A549 (cell line): Measurements from ENCODE around the gene TMEM190. TPM values are rescaled to one million over a fixed set of nuclear protein-coding genes. Genes with fewer than 3 reads are reported as not detected.

ENCODE experiments used
- ATAC-seq, 2 experiments: fragments of 200-7000 bp in 1 of 2; fragments of >200 bp in 1 of 2; cut with Nextera tagmentation in 1 of 2; cut with Tn5 transposase in 1 of 2; 3 replicates each; pipeline versions ENCODE4 v1.8.0 to v1.9.1; 2018 to 2020; ENCODE audit warnings: mild to moderate bottlenecking in 1 of 2, moderate library complexity in 1 of 2
- CTCF ChIA-PET: fragments of 300-600 bp; sonication (Branson Sonifier 250); formaldehyde crosslinking; extraction: SDS; loops from one replicate; lab custom pipeline; 2021; ENCODE audit warnings: antibody characterized with exemption, inconsistent platforms; lab: Yijun Ruan, JAX
- POLR2A ChIA-PET: fragments of 350-600 bp; formaldehyde crosslinking; extraction: SDS; loops from one replicate; lab custom pipeline; 2021; ENCODE audit warnings: antibody characterized with exemption, inconsistent platforms; lab: Yijun Ruan, JAX
- DNase-seq, 2 experiments: peaks; one replicate each; pipeline versions ENCODE4 v3.0.0 to v3.0.0-alpha.2; 2011 to 2016; ENCODE audit warnings: low read depth in 1 of 2, low spot score in 1 of 2
- FAIRE-seq: peaks from 2 replicates; lab custom pipeline; 2011; peaks lifted over from hg19 to GRCh38; lab: Jason Lieb, UNC
- H3K27ac ChIP-seq, 2 experiments: fragments of >200 bp; sonication (Bioruptor Twin); formaldehyde crosslinking; 3 replicates each; pipeline ENCODE4 v1.5.1; 2016 to 2017
- H3K4me1 ChIP-seq: fragments of >200 bp; sonication (Bioruptor Twin); formaldehyde crosslinking; 3 replicates; pipeline ENCODE4 v1.6.1; 2016
- H3K4me2 ChIP-seq: fragments of >200 bp; sonication (Bioruptor Twin); formaldehyde crosslinking; 3 replicates; pipeline ENCODE4 v1.6.1; 2016
- H3K4me3 ChIP-seq: fragments of >200 bp; sonication (Bioruptor Twin); formaldehyde crosslinking; 3 replicates; pipeline ENCODE4 v1.5.1; 2016
- H3K9me3 ChIP-seq: fragments of >200 bp; sonication (Bioruptor Twin); formaldehyde crosslinking; 3 replicates; pipeline ENCODE4 v1.6.1; 2016
- EP300 ChIP-seq, 2 experiments: fragments of >200 bp; sonication (Bioruptor Twin); formaldehyde crosslinking; IDR thresholded peaks; 2 replicates in 1 of 2; 3 replicates in 1 of 2; pipeline ENCODE4 v1.6.1; 2016 to 2017
- ESRRA ChIP-seq: fragments of 150-350 bp; IDR thresholded peaks from 2 replicates; pipeline ENCODE4 v1.6.1; 2014; ENCODE audit warnings: mild to moderate bottlenecking, low read length, borderline replicate concordance
- FOXS1 ChIP-seq: fragments of 250-450 bp; sonication (Bioruptor Pico); IDR thresholded peaks from 2 replicates; pipeline ENCODE4 v1.5.0; 2020; ENCODE audit warnings: mild to moderate bottlenecking, moderate library complexity
- GATA3 ChIP-seq: IDR thresholded peaks from 2 replicates; pipeline ENCODE4 v1.6.1; 2012; ENCODE audit warnings: borderline replicate concordance
- HEYL ChIP-seq: fragments of 250-450 bp; sonication (Bioruptor Pico); IDR thresholded peaks from 2 replicates; pipeline ENCODE4 v1.8.0; 2021; ENCODE audit warnings: mild to moderate bottlenecking, moderate library complexity
- JUN ChIP-seq, 2 experiments: fragments of >200 bp; sonication (Bioruptor Twin); formaldehyde crosslinking; IDR thresholded peaks; 2 replicates in 1 of 2; 3 replicates in 1 of 2; pipeline ENCODE4 v1.6.1; 2016 to 2017
- KDM5A ChIP-seq: fragments of 200-600 bp; sonication (generic); IDR thresholded peaks from 2 replicates; pipeline ENCODE4 v1.6.1; 2016; ENCODE audit warnings: antibody characterized with exemption, mild to moderate bottlenecking
- MYC ChIP-seq: IDR thresholded peaks from 2 replicates; pipeline ENCODE4 v1.6.1; 2012; ENCODE audit warnings: mild to moderate bottlenecking, inconsistent platforms, low read length, improper control_type of control experiment, borderline replicate concordance
- NR3C1 ChIP-seq: fragments of >200 bp; sonication (Bioruptor Twin); formaldehyde crosslinking; IDR thresholded peaks from 3 replicates; pipeline ENCODE4 v1.6.1; 2017
- PHF8 ChIP-seq: fragments of 200-600 bp; sonication (generic); IDR thresholded peaks from 2 replicates; pipeline ENCODE4 v1.6.1; 2016; ENCODE audit warnings: low read depth, mild to moderate bottlenecking, antibody characterized with exemption, moderate library complexity, borderline replicate concordance
- POLR2A ChIP-seq: IDR thresholded peaks from 2 replicates; pipeline ENCODE4 v1.6.1; 2012; ENCODE audit warnings: mild to moderate bottlenecking, low read length
- ZC3H11A ChIP-seq: fragments of 450-650 bp; IDR thresholded peaks from 2 replicates; pipeline ENCODE4 v1.6.1; 2014; ENCODE audit warnings: antibody characterized with exemption, mild to moderate bottlenecking
- WGBS: methylation state at CpG from one replicate; pipeline ENCODE4 v1.1.6; 2017; ENCODE audit errors: missing lambda C conversion rate; 5-methylcytosine and 5-hydroxymethylcytosine counted together
- polyA plus RNA-seq, 4 experiments: library from polyadenylated mRNA; depleted of rRNA in 3 of 4; stranded (reverse); fragments of >200 nt; fragmentation: RNase III in 1 of 4; extraction: RNeasy Plus Mini Kit Qiagen cat#74134 plus additional on column Dnase treatment in 1 of 4; gene quantifications; 2 replicates in 3 of 4; 3 replicates in 1 of 4; pipeline ENCODE4 v1.2.3, GENCODE V29; 2011 to 2017
- TF ChIP-seq, protein P1 (sequence below): IDR thresholded peaks from 2 replicates; pipeline ENCODE4 v1.6.1; 2012
- TF ChIP-seq, protein P2 (sequence below): fragments of >200 bp; sonication (Bioruptor Twin); formaldehyde crosslinking; IDR thresholded peaks from 3 replicates; pipeline ENCODE4 v1.5.1; 2016
- TF ChIP-seq, protein P3 (sequence below): fragments of >200 bp; sonication (Bioruptor Twin); formaldehyde crosslinking; IDR thresholded peaks from 3 replicates; pipeline ENCODE4 v1.6.1; 2016
- TF ChIP-seq, protein P4 (sequence below): IDR thresholded peaks from 2 replicates; pipeline ENCODE4 v1.6.1; 2012

The TMEM190 gene
- polyA plus RNA-seq, 2 of the 4 experiments (the other 2 are of a cell fraction): 0.58 to 1.7 TPM

DNA sequence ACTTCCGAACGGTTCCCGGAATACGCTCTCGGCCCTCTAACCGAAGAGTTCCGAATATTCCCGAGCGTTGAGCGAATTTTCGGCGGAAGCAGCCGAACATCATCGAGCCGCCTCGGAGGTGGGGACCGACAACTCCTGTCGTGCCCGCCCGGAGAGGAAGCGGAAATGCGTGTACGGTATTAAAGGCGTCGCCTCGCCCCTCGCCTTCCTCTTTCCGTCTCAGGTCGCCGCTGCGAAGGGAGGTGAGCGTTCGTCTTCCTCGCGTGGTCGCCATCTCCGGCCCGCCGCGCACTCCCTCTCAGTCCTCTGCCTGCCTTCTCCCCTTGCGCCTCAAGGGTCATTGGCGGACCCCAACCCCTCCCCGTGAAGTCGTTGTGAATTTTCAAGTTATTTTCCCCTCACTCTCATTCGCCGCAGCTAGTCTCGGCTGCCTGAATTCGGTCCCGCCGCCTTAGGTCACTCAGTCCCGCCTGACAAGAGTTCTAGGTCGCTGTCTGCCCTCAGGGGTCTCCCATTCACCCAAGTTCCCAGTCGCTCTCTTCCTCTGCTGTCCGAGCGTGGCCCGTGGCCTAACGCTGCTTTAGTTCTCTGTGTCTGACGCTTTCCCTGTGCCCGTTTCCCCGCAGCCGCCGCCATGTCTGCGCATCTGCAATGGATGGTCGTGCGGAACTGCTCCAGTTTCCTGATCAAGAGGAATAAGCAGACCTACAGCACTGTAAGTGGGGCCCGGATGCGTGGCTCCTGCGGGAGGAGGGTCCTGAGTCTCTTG lies 9.3 kb downstream of the TMEM190 start, which contains the start of gene RPL28:
Gene RPL28, plus strand, starts transcription at position 209 of the 769 bp plus-strand sequence. Its CDS starts 426 bp downstream, at position 635.
- peak; percentile 91 for FAIRE-seq
- peak; percentile 54 to 77 for ATAC-seq
- DNase-seq: peak; percentile 92 to 99
- H3K27ac ChIP-seq: peak within 1 kb of the TSS; percentile 91 to 99
- CTCF ChIA-PET: interaction anchor here (1.6 to 7.0 kb wide), 2 partner anchors 14 to 84 kb away, joined by 8 to 38 read pairs; no protein-coding TSS in a partner anchor
- peak within 1 kb of the TSS; percentile 92 for H3K4me2 ChIP-seq
- TF ChIP-seq, protein P1, sequence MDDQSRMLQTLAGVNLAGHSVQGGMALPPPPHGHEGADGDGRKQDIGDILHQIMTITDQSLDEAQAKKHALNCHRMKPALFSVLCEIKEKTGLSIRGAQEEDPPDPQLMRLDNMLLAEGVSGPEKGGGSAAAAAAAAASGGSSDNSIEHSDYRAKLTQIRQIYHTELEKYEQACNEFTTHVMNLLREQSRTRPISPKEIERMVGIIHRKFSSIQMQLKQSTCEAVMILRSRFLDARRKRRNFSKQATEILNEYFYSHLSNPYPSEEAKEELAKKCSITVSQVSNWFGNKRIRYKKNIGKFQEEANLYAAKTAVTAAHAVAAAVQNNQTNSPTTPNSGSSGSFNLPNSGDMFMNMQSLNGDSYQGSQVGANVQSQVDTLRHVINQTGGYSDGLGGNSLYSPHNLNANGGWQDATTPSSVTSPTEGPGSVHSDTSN: peak; percentile 77
- peak; percentile 99 for TF ChIP-seq JUN (IDR thresholded peaks at IDR 0.05)
- 0 out of 2 replicates have a peak, but pooled peaks have one; percentile 8 for TF ChIP-seq GATA3
- TF ChIP-seq PHF8: peak; percentile 85
- no peak for TF ChIP-seq EP300 (IDR thresholded peaks at IDR 0.05)
- TF ChIP-seq, protein P2, sequence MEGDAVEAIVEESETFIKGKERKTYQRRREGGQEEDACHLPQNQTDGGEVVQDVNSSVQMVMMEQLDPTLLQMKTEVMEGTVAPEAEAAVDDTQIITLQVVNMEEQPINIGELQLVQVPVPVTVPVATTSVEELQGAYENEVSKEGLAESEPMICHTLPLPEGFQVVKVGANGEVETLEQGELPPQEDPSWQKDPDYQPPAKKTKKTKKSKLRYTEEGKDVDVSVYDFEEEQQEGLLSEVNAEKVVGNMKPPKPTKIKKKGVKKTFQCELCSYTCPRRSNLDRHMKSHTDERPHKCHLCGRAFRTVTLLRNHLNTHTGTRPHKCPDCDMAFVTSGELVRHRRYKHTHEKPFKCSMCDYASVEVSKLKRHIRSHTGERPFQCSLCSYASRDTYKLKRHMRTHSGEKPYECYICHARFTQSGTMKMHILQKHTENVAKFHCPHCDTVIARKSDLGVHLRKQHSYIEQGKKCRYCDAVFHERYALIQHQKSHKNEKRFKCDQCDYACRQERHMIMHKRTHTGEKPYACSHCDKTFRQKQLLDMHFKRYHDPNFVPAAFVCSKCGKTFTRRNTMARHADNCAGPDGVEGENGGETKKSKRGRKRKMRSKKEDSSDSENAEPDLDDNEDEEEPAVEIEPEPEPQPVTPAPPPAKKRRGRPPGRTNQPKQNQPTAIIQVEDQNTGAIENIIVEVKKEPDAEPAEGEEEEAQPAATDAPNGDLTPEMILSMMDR: no peak
- no peak for TF ChIP-seq ZC3H11A
- TF ChIP-seq, protein P3, sequence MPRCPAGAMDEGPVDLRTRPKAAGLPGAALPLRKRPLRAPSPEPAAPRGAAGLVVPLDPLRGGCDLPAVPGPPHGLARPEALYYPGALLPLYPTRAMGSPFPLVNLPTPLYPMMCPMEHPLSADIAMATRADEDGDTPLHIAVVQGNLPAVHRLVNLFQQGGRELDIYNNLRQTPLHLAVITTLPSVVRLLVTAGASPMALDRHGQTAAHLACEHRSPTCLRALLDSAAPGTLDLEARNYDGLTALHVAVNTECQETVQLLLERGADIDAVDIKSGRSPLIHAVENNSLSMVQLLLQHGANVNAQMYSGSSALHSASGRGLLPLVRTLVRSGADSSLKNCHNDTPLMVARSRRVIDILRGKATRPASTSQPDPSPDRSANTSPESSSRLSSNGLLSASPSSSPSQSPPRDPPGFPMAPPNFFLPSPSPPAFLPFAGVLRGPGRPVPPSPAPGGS: peak; percentile 99
- TF ChIP-seq, protein P4, sequence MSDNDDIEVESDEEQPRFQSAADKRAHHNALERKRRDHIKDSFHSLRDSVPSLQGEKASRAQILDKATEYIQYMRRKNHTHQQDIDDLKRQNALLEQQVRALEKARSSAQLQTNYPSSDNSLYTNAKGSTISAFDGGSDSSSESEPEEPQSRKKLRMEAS: peak; percentile 82; the same call in 1 of the 2 replicates
- peak; percentile 71; the same call in 1 of the 2 replicates for TF ChIP-seq MYC
- TF ChIP-seq POLR2A: peak; percentile 100
- POLR2A ChIA-PET: interaction anchor here (4.5 to 6.5 kb wide), 2 partner anchors 22 to 47 kb away, joined by 47 to 55 read pairs; partner anchors contain the start of genes KMT5C and UBE2S
- WGBS: 1% methylated on average over 68 of the region's 68 CpGs
- H3K9me3 ChIP-seq: peaks cover 6% of the 10 kb centered on the region; the same call in 2 of the 3 replicates
- H3K4me3 ChIP-seq: peak within 1 kb of the TSS; percentile 89
- H3K4me1 ChIP-seq: peaks cover 50% of the 10 kb centered on the region

DNA sequence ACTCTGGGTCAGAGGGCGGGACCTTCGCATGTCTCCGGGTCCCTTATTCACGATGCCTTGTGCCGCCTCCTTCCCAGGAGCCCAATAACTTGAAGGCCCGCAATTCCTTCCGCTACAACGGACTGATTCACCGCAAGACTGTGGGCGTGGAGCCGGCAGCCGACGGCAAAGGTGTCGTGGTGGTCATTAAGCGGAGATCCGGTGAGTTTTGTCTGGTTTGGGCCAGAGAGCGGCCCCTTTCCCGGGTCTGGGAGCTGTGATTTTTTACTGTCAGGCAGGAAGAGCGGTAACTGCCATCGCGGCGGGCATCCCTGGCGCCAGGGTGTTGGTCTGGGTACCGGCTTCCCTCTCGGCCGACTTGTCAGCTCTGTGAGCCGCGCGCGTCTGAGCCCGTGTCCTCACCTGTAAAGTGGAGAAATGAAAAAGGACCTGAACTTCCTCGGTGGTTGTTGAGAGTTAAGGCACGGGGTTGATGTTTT lies 9.9 kb downstream of the TMEM190 start:
- no peak for FAIRE-seq
- peak overlapping the region; percentile 91 to 99 for H3K27ac ChIP-seq
- TF ChIP-seq ESRRA (no peak), FOXS1 (CRISPR knock-in tag) (no peak), KDM5A (0 out of 2 replicates have a peak, but pooled peaks have one; percentile 18), NR3C1 (no peak), HEYL (CRISPR knock-in tag) (no peak)
- TF ChIP-seq, all 56 proteins: peak for 1
- Histone ChIP-seq H3K4me3 (peak overlapping the region; percentile 89), H3K4me2 (peak overlapping the region; percentile 90), H3K9me3 (peaks cover 6% of the 10 kb centered on the region; the same call in 2 of the 3 replicates), H3K4me1 (peaks cover 54% of the 10 kb centered on the region)
- DNase-seq (no peak), ATAC-seq (no peak)
- POLR2A ChIA-PET: interaction anchor here (1.3 to 6.5 kb wide), 3 partner anchors 14 to 48 kb away, joined by 4 to 55 read pairs (median 47); partner anchors contain the start of genes KMT5C and UBE2S
- 1% methylated on average over 33 of the region's 33 CpGs for WGBS
- CTCF ChIA-PET: interaction anchor here (0.5 to 7.0 kb wide), 7 partner anchors 12 to 230 kb away, joined by 3 to 38 read pairs (median 4); partner anchors contain the start of gene KMT5C
